Endometrial microvascular endothelial cells (primary cell): Measurements from ENCODE around the gene ADPRM. TPM values are rescaled to one million over a fixed set of nuclear protein-coding genes. Genes with fewer than 3 reads are reported as not detected.

Source experiments
- in situ Hi-C: cut with HindIII; loops from 2 replicates; pipeline ENCODE4 v1.10.0; 2017; ENCODE audit warnings: low sequenced_read_pairs, low pct_unique_long_range_greater_than_20kb; ENCODE audit errors: inconsistent ontology term
- total RNA-seq: library from RNA; depleted of rRNA; stranded (reverse); fragments of >200 nt; gene quantifications from one replicate; pipeline ENCODE4 v1.2.3, GENCODE V29; 2015; ENCODE audit errors: inconsistent ontology term

The ADPRM gene
- total RNA-seq, 1 donor from 2014 or later = 13.3 TPM

- in situ Hi-C loops = no loop called here
These were observed 38.4 kb downstream of the ADPRM start for GRCh38 chr17:10735821-10736220.

GRCh38 chr17:10737168-10737622 lies 39.8 kb downstream of the ADPRM start:
- in situ Hi-C loops = no loop called here

- in situ Hi-C loops = no loop called here
These were observed 40.3 kb downstream of the ADPRM start for GRCh38 chr17:10737736-10738135.

GRCh38 chr17:10738521-10739258 lies 41.3 kb downstream of the ADPRM start:
- in situ Hi-C loops = no loop called here

GRCh38 chr17:10739386-10739785 lies 42.0 kb downstream of the ADPRM start:
- in situ Hi-C loops = no loop called here

GRCh38 chr17:10741416-10742135 lies 44.2 kb downstream of the ADPRM start:
- in situ Hi-C loops = no loop called here

GRCh38 chr17:10742431-10742830 lies 45.0 kb downstream of the ADPRM start:
- in situ Hi-C loops = no loop called here

- in situ Hi-C loops = no loop called here
These were observed 46.1 kb downstream of the ADPRM start for GRCh38 chr17:10743316-10744009.

- in situ Hi-C loops = no loop called here
These were observed 47.2 kb downstream of the ADPRM start for GRCh38 chr17:10744501-10745000.

GRCh38 chr17:10745231-10745630 lies 47.8 kb downstream of the ADPRM start:
- in situ Hi-C loops = no loop called here

- in situ Hi-C loops = no loop called here
These were observed 51.3 kb downstream of the ADPRM start for GRCh38 chr17:10748531-10749181.

GRCh38 chr17:10750210-10750609 lies 52.8 kb downstream of the ADPRM start:
- in situ Hi-C loops = no loop called here

GRCh38 chr17:10751563-10751962 lies 54.2 kb downstream of the ADPRM start:
- in situ Hi-C loops = no loop called here

GRCh38 chr17:10752696-10753095 lies 55.3 kb downstream of the ADPRM start:
- in situ Hi-C loops = no loop called here

- in situ Hi-C loops = no loop called here
These were observed 56.7 kb downstream of the ADPRM start for GRCh38 chr17:10754109-10754508.

- in situ Hi-C loops = no loop called here
These were observed 57.6 kb downstream of the ADPRM start for GRCh38 chr17:10754861-10755591.

GRCh38 chr17:10755592-10756127 lies 58.3 kb downstream of the ADPRM start:
- in situ Hi-C loops = no loop called here

GRCh38 chr17:10756185-10756584 lies 58.8 kb downstream of the ADPRM start:
- in situ Hi-C loops = no loop called here
